Peyer's patch (tissue), 4 donors: ENCODE data around the gene PLLP. TPM values are rescaled to one million over a fixed set of nuclear protein-coding genes. Genes with fewer than 3 reads are reported as not detected.

Experiments used
- DNase-seq, 3 donors: peaks; one replicate each; pipeline ENCODE4 v3.0.0-alpha.2; 2017 to 2019
- H3K27ac ChIP-seq, 4 donors: fragments of 200-600 bp; sonication (generic); one replicate each; pipeline ENCODE4 v1.5.1; 2016 to 2019
- H3K27me3 ChIP-seq, 2 donors: fragments of 200-600 bp; sonication (generic); one replicate each; pipeline ENCODE4 v1.5.1; 2019
- H3K36me3 ChIP-seq, 3 donors: fragments of 200-600 bp; sonication (generic); one replicate each; pipeline ENCODE4 v1.5.1; 2016 to 2019
- H3K4me1 ChIP-seq, 4 donors: fragments of 200-600 bp; sonication (generic); one replicate each; pipeline ENCODE4 v1.5.1; 2016 to 2019
- H3K4me3 ChIP-seq, 4 donors: fragments of 200-600 bp; sonication (generic); 1 replicate in 3 of 4; 2 replicates in 1 of 4; pipeline ENCODE4 v1.5.1; 2016 to 2019; ENCODE audit warnings: mild to moderate bottlenecking in 1 of 4
- H3K9me3 ChIP-seq, 4 donors: fragments of 200-600 bp; sonication (generic); one replicate each; pipeline ENCODE4 v1.5.1; 2016 to 2019; ENCODE audit warnings: mild to moderate bottlenecking in 1 of 4
- CTCF ChIP-seq, 6 experiments: fragments of 450-650 bp in 4 of 6; fragments of 200-600 bp in 2 of 6; sonication (generic) in 1 of 6; IDR thresholded peaks; one replicate each; pipeline ENCODE4 v1.5.1; 2017 to 2019; ENCODE audit warnings: antibody characterized with exemption in 6 of 6, mild to moderate bottlenecking in 3 of 6, moderate library complexity in 1 of 6
- POLR2A ChIP-seq, 2 donors: fragments of 450-650 bp; IDR thresholded peaks; one replicate each; pipeline ENCODE4 v1.5.1; 2017; ENCODE audit warnings: antibody characterized with exemption in 2 of 2, mild to moderate bottlenecking in 2 of 2, moderate library complexity in 2 of 2
- total RNA-seq, 4 donors: library from RNA; depleted of rRNA; stranded (reverse); fragments of >200 nt; gene quantifications; one replicate each; pipeline ENCODE4 v1.1.0, GENCODE V29; 2016

The PLLP gene
- total RNA-seq, 4 donors from 2014 or later: 1.7 to 152 (median 126) TPM

DNA sequence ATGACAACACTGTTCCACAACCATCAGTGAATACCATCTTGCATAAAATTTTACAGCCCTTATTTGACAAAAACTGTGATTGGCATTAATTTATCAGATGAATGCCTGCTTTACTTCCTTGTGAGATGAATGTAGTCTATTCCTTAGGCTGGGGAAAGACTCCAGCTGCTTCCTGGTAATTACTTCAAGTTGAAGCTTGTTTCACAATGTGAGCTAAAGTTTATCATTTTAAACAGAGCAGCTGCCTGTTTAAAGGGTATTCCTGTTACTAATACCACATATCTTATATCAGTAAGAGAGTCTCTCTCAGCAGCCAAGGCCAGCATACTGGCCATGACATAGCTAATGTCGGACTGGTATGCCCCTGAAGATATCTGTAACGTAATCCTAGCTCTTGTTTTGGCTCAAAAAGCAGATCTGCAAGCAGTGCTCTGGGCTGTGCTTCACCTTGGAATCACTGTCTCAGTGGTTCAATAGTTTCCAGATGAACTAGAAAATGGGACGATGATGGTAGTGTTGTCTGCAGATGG is 52.6 kb downstream of the PLLP start:
- Histone ChIP-seq H3K4me1 (no peaks in the 10 kb centered on the region), H3K36me3 (peaks cover 0 to 95% (median 0%) of the 10 kb centered on the region in 3 donors), H3K4me3 (no peak overlapping the region), H3K27ac (no peak overlapping the region), H3K9me3 (no peaks in the 10 kb centered on the region), H3K27me3 (no peaks in the 10 kb centered on the region)
- no peak for DNase-seq
- TF ChIP-seq POLR2A (IDR thresholded peaks at IDR 0.05): no peak
- no peak for TF ChIP-seq CTCF (IDR thresholded peaks at IDR 0.05)

- Histone ChIP-seq H3K27ac (no peak overlapping the region), H3K4me1 (no peaks in the 10 kb centered on the region), H3K9me3 (no peaks in the 10 kb centered on the region), H3K27me3 (no peaks in the 10 kb centered on the region), H3K4me3 (no peak overlapping the region), H3K36me3 (peaks cover 0 to 95% (median 0%) of the 10 kb centered on the region in 3 donors)
- DNase-seq: no peak
- no peak for TF ChIP-seq CTCF (IDR thresholded peaks at IDR 0.05)
- TF ChIP-seq POLR2A (IDR thresholded peaks at IDR 0.05): no peak
Measured at GRCh38 chr16:57229079-57229478, 55.4 kb downstream of the PLLP start.

- H3K27me3 ChIP-seq: no peaks in the 10 kb centered on the region
- no peak overlapping the region for H3K4me3 ChIP-seq
- no peak for TF ChIP-seq CTCF (IDR thresholded peaks at IDR 0.05)
- TF ChIP-seq POLR2A (IDR thresholded peaks at IDR 0.05): no peak
- no peak overlapping the region for H3K27ac ChIP-seq
- H3K4me1 ChIP-seq: no peaks in the 10 kb centered on the region
- no peak for DNase-seq
- H3K36me3 ChIP-seq: peaks cover 0 to 95% (median 0%) of the 10 kb centered on the region in 3 donors
- H3K9me3 ChIP-seq: no peaks in the 10 kb centered on the region
Measured at GRCh38 chr16:57226701-57227621, 57.5 kb downstream of the PLLP start.

- no peak overlapping the region for H3K27ac ChIP-seq
- TF ChIP-seq CTCF (IDR thresholded peaks at IDR 0.05): no peak
- TF ChIP-seq POLR2A (IDR thresholded peaks at IDR 0.05): no peak
- H3K9me3 ChIP-seq: no peaks in the 10 kb centered on the region
- DNase-seq: no peak
- H3K4me1 ChIP-seq: no peaks in the 10 kb centered on the region
- H3K27me3 ChIP-seq: no peaks in the 10 kb centered on the region
- no peak overlapping the region for H3K4me3 ChIP-seq
- H3K36me3 ChIP-seq: peaks cover 0 to 95% (median 0%) of the 10 kb centered on the region in 3 donors
Measured at GRCh38 chr16:57225978-57226377, 58.5 kb downstream of the PLLP start.

- no peaks in the 10 kb centered on the region for H3K4me1 ChIP-seq
- H3K4me3 ChIP-seq: no peak overlapping the region
- no peaks in the 10 kb centered on the region for H3K9me3 ChIP-seq
- TF ChIP-seq POLR2A (IDR thresholded peaks at IDR 0.05) (no peak), CTCF (IDR thresholded peaks at IDR 0.05) (no peak)
- H3K36me3 ChIP-seq: peaks cover 0 to 92% (median 0%) of the 10 kb centered on the region in 3 donors
- H3K27ac ChIP-seq: no peak overlapping the region
- no peak for DNase-seq
- no peaks in the 10 kb centered on the region for H3K27me3 ChIP-seq
Measured at GRCh38 chr16:57224651-57225335, 59.7 kb downstream of the PLLP start.
